Head of caudate nucleus (tissue), 42 donors: Measurements from ENCODE around the gene VRK2.
A peak's percentile ranks its signal among the peaks of the same experiment; 100 is the strongest.
"Not testable (repeated sequence)": the region's sequence is repeated elsewhere in the genome, so short reads cannot be mapped to it uniquely, and the experiment has no call there.

Source experiments
- DNase-seq, 42 donors: peaks; one replicate each; pipeline versions ENCODE4 v3.0.0 to v3.0.0-alpha.2; 2020 to 2021; ENCODE audit warnings: mixed read lengths in 7 of 42
- intact Hi-C: fragments of 100-400 bp; cut with DNase I; formaldehyde crosslinking; loops from one replicate; pipeline ENCODE4 v1.15.0; 2022

The VRK2 gene

GRCh38 chr2:58051445-58051844 is 4.8 kb downstream of the VRK2 start:
- DNase-seq: peak in 1 of 42 donors; percentile 7
- intact Hi-C loops: no loop called here

GRCh38 chr2:58052978-58053377 is 6.4 kb downstream of the VRK2 start:
- intact Hi-C loops: no loop called here
- no peak for DNase-seq

GRCh38 chr2:58054264-58054663 is 7.7 kb downstream of the VRK2 start:
- DNase-seq: no peak
- intact Hi-C loops: no loop called here

- peak in 1 of 42 donors; percentile 31 for DNase-seq
Measured at GRCh38 chr2:58055033-58055786, 8.6 kb downstream of the VRK2 start.

GRCh38 chr2:58056192-58056916 is 9.7 kb downstream of the VRK2 start:
- intact Hi-C loops: no loop called here
- peak in 1 of 42 donors; percentile 6 for DNase-seq

More at GRCh38 chr2:58055033-58055786, 8.6 kb downstream of the VRK2 start:
- intact Hi-C loops: no loop called here

- no peak for DNase-seq
- intact Hi-C loops: no loop called here
Measured at GRCh38 chr2:58057707-58058530, 11.3 kb downstream of the VRK2 start.

- DNase-seq: peak in 18 of 42 donors; percentile 7 to 76 (median 34)
- intact Hi-C loops: no loop called here
Measured at GRCh38 chr2:58063641-58064040, 17.0 kb downstream of the VRK2 start.

GRCh38 chr2:58064086-58064485 is 17.5 kb downstream of the VRK2 start:
- intact Hi-C loops: no loop called here
- no peak for DNase-seq

- intact Hi-C loops: no loop called here
- no peak for DNase-seq
Measured at GRCh38 chr2:58065248-58065647, 18.6 kb downstream of the VRK2 start.

- DNase-seq: no peak
- intact Hi-C loops: no loop called here
Measured at GRCh38 chr2:58067001-58067400, 20.4 kb downstream of the VRK2 start.

- DNase-seq: no peak
- intact Hi-C loops: no loop called here
Measured at GRCh38 chr2:58070765-58071164, 24.2 kb downstream of the VRK2 start.

- no peak for DNase-seq
Measured at GRCh38 chr2:58072102-58072501, 25.5 kb downstream of the VRK2 start.

GRCh38 chr2:58073008-58073407 is 26.4 kb downstream of the VRK2 start:
- no peak for DNase-seq
- intact Hi-C loops: no loop called here

More at GRCh38 chr2:58072102-58072501, 25.5 kb downstream of the VRK2 start:
- intact Hi-C loops: no loop called here

- DNase-seq: no peak
- intact Hi-C loops: no loop called here
Measured at GRCh38 chr2:58073751-58074150, 27.1 kb downstream of the VRK2 start.

- intact Hi-C loops: no loop called here
- no peak for DNase-seq
Measured at GRCh38 chr2:58081000-58081399, 34.4 kb downstream of the VRK2 start.

- intact Hi-C loops: no loop called here
- DNase-seq: no peak
Measured at GRCh38 chr2:58089081-58089480, 42.5 kb downstream of the VRK2 start.

GRCh38 chr2:58092772-58093171 is 46.2 kb downstream of the VRK2 start:
- intact Hi-C loops, DNase-seq: not testable (repeated sequence)

GRCh38 chr2:58097025-58097424 is 50.4 kb downstream of the VRK2 start:
- intact Hi-C loops: no loop called here
- DNase-seq: no peak

- intact Hi-C loops: no loop called here
- DNase-seq: no peak
Measured at GRCh38 chr2:58098254-58099095, 51.9 kb downstream of the VRK2 start.
